HG02571 (cell line): ENCODE measurements around the gene VDR.

Source experiments
- ATAC-seq: cut with Tn5 transposase; IDR thresholded peaks from one replicate; pipeline ENCODE4 v1.9.1; 2021; ENCODE audit warnings: mild to moderate bottlenecking, moderate library complexity; ENCODE audit not compliant: unreplicated experiment

VDR gene

DNA sequence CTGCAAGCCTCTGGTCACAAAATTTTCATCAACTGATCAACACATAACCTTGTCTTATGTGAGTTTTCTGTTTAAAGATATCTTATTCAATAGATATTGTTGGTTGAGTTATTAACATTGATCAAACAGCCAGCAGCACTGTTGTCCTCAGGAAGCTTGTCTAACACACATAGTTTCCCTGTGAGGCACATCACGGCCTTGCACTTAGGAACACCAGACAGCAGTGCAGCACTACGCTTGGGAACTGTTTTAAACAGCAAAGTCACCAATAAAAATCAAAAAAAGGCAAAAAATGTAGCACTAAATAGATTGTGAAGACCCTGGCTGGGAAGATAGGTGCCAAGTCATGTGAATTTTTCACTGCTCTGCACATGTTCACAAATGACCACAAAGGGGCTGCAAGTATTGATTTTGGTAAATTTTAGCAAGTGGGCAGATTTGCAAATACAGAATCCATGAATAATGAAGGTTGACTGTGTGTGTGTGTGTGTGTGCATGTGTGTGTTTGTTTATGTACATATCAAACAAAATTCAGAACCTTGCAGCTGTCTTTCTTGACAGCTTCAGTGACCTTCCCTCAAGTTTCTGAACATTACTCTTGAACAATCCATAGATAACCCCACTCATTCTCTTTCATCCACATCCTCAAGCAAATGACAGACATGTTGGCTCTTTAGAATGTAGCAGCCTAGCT is 28.9 kb downstream of the VDR start:
- ATAC-seq, result no peak

DNA sequence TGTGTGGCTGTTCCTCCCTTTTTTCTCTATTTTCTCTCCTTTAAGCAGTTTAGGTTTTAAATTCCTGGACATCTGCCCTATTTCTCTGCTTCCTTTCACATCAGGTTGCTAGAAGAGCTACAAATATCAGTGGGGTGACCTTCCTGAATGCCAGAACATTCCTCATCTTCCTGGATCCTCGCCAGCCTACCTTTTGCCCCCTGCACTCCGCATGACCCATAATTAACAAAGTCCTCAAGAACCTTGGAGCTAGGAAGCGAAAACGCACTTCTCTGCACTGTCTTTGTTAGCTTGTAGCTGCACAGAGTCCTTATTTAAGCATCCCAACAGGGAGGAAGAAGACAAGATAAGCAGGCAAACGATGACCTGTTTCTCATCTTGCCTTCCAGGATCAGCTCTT is 30.5 kb downstream of the VDR start:
- no peak for ATAC-seq

DNA sequence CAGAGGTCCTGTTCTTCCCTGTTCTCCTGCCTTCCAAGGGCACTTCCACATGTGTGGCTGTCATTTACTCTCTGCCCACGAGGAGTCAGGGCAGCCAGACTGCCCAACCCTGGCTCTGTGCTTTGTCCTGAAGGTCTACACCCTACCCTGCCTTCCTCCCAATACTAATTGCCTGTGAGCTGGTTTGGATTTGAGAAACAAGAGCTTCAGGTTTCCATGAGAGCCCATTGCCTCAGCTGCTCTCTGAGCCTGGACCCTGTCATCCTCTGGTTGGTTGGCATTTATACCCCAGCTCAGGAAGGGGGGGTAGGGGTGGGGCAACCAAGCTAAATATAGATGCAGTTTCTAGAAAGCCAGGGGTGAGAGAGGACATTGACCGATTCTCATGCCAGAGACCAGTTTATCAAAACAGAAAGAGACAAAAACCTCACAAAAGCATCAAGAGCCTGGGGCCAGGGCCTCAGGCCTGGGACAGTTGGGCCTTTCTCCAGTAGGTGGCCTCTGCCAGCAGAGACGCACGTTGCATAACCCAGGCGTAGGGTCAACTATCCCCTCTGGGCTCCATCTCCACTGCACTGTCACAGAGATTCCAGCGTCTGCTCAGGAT is 34.5 kb downstream of the VDR start:
- ATAC-seq, result peak; percentile 36

DNA sequence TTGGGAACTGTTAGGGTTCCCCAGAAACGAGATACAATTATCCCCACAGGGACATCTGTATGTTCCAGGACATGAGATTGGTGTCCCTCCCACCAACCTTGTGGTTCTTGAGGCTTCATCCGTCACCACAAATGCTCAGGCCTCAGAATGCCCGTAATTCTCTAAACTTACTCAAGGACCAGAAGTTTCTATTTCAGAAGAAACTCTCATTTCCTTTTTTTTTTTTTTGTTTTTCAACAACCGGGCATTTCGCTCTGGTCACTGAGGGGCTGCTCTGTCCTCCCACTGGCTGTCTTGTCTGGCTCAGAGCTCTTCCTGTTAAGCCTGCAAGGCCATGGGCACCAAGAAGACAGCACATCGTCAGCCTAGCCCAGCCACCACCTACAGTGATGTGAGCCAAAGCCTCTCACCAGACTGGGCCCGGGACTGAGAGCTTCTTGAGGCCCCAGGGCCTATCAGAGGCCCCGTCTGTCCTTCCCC is 36.2 kb downstream of the VDR start:
- ATAC-seq, result peak; percentile 63

DNA sequence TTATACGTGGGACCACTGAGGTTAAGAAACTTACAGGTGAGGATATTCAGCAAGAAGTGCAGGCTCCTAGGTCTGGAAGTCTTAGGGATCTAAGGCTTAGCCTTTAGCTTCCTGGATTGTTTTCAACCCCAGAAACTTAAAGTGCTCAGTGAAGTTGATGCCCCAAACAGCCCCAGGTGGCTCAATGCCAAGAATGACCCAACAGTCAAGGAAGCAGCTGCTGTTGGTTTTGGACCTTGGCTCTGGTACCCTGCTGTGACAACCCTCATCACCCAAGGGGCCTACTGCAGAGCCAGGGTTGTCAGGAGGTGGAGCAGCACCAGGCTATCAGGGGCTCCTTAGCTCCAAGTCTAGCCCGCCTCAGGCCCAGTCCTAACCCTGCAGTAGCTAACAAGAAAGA is 36.8 kb downstream of the VDR start:
- peak; percentile 5 for ATAC-seq

DNA sequence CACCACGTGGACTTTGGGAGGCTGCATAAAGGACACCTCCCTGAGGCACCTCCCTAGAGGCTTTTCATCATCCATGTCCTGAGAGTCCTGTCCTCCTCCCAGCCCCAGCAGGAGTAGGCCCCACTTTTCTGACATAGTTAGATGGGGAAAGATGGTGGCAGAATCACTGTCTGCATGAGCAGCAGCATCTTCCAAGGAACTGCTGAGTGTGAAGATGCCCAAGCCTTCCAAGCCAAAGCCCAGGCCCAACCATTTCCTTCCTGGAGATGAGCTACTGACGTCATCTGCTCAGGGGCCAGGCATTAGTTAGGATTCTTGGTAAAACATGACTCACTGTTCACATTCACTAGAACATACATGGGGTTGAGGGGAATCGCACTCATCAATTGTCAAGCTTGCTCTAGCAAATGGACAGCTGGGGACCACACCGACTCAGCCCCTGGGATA is 37.3 kb downstream of the VDR start:
- ATAC-seq, result no peak

DNA sequence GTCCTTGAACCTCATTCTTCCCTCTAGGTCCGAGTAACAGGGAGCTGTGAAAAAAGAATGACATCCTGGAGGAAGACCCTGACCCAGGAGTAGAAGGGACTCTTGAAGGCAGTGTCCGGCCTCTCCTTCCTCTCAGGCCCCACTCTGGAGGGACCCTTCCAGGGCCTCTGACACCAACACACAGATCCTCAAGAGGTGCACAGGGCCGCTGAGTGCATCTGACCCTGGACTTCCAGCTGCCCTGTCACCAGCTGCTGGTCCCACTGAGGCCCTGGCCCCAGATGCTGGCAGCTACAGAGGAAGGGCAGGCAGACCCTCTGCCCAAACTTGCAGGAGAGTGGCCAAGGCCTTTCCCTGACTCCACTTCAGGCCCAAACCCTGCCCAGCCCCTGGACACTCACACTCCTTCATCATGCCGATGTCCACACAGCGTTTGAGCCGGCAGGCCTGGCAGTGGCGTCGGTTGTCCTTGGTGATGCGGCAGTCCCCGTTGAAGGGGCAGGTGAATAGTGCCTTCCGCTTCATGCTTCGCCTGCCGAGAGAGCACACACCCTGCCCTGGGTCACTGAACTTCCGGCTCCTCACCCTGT is 40.1 kb downstream of the VDR start:
- no peak for ATAC-seq

DNA sequence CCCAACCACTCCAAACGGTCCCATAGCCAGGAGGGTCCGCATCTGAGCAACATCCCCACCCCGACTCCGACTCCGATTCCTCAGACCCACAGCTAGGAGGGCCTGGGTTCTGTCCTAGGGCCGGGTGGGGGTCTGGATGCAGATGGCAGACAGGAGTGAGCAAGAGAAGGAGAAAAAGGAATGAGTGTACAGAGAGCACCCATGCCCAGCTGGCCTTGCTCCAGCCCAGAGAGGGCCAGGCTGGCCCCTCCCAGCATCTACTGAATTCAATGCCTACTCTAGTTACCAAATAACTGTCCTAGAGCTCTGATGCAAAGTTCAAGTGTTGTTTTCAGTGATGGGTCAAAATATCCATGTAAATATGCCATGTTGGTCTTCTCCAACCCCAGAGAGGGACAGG is 40.8 kb downstream of the VDR start:
- no peak for ATAC-seq

DNA sequence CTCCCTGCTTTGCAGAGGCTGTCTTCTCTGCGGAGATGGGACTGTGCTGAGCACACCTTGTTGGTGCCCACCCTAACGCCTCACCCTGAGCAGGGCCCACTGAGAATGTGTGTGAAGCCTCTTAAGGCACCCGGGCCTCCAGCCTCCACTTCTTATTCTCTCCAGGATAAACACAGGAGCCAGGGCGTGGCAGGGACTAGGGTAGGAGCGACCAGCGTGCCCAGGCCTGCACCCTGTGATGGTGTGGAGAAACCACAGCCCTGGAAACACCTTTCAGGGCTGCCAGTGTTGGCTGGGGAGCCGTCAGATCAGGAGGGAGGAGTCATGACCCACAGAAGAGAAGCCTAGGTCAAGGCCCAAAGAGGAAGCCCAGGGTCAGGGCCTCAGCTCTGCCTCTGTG is 41.3 kb downstream of the VDR start:
- no peak for ATAC-seq

DNA sequence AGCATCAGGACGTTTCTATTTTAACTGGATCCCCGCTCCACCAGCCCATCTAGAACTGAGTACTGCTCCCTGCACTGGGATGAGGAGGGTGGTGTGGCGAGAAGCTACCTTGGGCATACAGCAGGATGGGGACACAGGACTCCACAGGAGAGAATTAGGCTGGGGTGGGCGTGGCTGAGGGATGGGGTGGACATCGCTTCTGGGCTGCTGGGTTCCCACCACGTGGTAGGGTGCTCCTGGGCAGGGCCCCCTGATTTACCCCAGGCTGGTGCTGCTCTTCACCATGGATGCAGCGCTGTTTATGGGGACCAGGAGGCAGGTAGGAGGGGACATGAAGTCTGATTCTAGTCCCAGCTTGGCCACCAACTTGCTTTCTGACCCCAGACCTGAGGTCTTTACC is 41.9 kb downstream of the VDR start:
- no peak for ATAC-seq

DNA sequence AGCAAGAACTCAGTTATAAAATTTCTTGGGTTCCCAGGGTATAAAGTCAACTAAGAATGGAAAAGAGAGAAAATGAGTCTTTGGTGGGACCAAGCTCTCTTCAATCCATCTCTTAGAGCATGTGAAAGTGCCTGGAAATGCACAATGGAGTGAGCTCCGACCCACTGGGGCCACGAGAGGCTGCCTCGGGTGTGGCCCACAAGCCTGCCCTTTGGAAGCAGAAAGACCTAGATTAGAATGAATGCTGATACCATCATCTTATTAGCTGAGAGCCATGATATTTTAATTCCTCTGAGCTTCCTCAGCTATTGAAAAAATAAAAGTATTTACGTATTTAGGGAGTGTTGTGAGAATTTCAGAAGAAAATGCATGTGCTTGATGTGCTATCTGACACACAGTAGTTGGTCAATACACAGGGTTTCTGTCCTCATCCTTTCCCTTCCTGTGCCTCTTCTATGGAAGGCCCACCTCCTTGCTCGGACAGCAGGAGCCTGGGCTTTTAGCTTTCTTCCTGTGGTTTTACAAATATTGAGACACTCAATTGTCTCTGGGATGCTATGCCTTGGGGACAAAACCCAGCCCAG is 42.5 kb downstream of the VDR start:
- no peak for ATAC-seq

DNA sequence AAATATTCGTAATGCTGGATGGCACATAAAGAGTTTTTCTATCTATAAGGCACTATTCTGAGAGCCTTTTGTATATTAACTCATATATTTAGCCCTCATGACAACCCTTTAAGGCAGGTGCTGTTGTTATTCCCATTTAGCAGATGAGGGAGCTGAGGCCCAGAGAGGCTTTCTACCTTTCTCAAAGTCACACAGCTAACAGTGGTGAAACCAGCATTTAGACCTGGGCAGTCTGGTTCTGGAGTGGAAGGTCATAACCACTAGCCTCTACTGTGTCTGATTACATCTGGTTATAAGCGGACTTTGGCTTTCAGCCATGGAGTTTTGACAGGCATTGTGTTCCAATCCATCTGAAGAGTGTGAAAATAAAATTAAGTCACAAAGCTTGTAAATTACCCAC is 43.9 kb downstream of the VDR start:
- ATAC-seq, result no peak

DNA sequence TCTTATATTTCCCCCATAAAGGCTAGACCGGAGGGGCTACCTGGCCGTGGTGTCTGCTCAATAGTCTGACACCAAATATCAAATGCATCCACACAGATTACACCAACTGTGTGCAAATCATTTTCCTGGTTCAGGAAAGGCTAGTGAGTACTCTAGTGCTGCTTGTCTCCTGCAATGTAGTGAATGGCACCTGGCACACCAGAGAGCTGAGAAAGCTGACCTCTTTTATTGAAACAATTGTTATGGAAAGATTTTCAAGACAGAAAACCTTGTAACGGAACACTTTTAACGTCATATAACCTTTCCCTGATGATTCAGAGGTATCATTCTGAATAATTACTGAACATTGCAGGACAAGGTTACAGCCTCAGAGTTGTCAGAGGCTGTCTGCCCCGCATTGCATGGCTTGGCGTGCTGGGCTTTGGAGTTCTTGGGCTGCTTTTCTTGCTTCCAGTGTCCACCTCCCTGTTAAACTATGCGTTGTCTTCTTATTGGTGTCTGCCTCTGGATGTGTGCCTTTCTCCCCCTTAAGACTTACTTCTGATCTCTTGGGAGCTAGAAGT is 44.4 kb downstream of the VDR start:
- ATAC-seq, result no peak

DNA sequence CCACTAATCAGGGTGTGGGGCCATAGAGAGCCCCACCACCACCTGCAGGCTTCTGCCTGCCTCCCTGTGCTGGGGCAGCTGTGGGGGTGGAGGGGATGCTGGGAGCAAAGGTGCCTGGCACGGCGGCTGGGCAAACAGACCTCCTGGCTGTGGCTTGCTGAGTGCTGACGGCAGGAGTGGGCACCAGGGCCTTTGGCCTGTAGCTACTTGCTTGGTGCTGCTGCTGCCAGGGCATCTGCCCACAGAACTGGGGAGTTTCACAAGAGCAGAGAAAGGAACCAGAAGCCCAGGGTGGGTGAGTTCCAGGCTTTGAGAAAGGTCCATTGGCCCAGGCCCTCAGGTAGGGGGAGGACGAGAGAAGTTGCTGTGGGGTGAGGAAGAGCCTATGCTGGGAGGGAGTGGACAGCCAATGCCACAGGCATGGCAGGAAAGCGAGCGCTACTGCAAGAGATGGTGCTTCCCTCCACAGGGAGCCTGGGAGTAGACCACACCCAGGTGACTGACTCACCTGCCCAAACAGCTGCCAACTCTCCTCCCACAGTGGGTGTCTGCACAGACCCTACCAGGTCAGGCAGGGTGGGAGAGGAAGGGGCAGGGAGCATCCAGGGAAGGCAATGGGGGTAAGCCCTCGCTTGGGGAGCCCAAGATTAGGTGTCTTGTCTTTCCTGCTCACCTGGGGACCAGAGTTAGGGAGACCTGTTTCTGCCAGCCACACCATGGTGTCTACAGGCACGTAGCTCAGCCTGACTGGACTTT is 46.1 kb downstream of the VDR start:
- no peak for ATAC-seq

DNA sequence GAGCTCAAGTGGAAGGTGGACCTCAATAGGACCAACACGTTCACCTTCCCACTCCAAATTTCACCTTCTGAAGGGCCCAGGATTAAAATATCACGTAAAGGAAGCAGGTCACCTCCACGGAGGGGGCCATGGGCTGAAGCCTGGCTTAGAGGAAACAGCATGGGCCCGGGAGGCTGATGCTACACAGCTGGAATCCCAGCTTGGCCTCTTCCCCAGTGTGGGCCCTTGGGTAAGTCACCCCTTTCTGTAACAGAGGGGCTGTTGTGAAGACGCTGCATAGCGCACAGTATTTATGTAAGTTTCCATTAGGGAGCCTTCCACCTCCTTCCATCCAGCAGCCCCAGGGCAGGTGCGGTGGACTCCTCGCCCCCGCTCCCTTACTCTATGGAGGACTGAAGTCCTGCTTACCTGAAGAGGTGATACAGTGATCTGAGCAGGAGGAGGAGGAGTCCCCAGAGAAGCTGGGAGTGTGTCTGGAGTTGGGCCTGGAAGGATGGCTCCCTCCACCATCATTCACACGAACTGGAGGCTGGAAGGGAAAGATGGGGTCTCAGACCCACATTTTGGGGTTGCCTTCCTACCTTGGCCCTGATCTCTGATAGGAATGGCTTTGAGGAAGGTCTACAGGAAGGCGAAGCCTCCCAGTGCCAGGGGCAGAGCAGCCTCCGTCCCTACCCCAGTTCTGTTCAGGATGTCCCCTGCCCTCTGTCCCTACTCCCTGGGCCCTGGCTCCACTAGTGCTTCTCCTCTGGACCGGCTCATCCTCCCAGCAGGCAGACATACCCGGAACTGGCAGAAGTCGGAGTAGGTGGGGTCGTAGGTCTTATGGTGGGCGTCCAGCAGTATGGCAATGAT is 47.8 kb downstream of the VDR start:
- no peak for ATAC-seq

DNA sequence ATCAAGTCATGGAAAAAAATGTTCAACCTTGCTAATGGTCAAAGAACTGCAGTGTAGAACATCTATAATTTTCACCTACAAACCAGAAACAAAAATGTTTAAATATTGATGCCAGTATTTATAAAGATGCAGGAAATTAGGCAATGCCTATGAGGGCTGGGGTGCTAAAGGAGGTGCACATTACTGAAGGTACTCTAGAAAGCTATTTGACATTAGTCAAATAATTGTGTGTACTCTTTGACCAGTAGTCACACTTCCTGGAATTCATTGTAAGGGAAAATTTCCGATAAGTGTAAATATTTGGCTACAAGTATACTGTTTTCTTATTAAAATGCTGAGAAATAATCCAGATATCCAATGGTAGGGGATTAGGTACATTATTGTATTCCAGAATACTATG is 48.7 kb downstream of the VDR start:
- ATAC-seq, result no peak

DNA sequence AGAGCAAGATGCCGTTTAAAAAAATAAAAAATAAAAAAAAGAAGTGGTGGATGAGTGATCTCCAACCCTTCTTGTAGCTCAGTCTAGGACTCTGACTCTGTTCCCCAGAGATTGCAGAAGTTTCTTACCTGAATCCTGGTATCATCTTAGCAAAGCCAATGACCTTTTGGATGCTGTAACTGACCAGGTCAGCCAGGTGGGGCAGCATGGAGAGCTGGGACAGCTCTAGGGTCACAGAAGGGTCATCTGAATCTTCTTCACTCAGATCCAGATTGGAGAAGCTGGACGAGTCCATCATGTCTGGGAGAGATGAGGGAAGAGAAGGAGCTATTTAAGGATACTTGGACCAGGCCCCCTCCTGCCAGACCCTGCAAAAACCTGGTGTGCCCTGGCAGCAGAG is 49.3 kb downstream of the VDR start:
- no peak for ATAC-seq

DNA sequence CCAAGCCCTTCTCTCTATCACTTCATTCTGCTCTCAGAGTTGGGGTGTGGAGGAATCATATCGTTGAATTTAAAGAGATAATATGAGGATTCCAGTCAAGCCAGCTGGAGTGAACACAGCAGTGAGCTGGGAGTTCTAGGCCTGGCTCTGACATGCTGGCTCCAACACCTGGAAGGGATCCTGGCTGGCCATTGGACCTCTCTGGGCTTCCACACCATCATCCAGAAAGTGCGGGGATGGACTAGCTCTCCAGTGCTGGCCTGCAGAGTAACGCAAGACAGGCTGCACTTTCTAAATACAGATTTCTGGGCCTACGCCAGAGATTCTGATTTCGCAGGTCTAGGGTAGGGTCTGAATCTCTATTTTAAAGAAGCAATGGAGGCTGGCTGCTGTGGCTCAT is 50.3 kb downstream of the VDR start:
- no peak for ATAC-seq

DNA sequence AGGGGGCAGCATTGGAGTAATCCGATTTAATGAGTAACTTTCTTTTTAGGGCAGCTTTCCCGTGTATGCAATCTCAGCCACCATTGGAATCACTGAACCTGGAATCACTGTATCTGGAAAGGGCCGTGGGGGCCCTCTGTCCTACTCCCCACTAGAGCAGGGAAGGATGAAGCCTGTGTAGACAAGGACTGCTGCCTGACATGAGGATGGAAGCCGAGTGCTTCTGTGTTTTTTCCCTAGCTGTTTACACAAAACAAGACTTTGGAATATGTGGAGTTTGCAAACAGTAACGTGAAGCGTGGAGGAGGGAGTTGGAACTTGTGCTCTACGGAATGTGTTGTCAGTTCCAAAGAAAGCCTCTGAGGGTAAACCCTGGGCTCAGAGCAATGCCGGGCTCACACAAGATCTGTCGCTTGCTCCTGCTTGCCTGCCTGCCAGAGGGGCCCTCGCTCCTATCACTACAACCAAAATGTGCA is 52.7 kb downstream of the VDR start:
- no peak for ATAC-seq
